ENCODE data around the gene CEP63.

CEP63 gene

GRCh38 chr3:134516905-134517304 lies 31.0 kb downstream of the CEP63 start:
- TF ChIP-seq POLR2A (IDR thresholded peaks at IDR 0.05; ENCODE audit: extremely low read depth, insufficient read length) (no peak), CTCF (IDR thresholded peaks at IDR 0.05; ENCODE audit: low read depth, low read length) (no peak), MYC (IDR thresholded peaks at IDR 0.05; ENCODE audit: low read depth, low read length) (no peak), MAX (IDR thresholded peaks at IDR 0.05; ENCODE audit: low read depth, low read length) (no peak)
- no peak overlapping the region for H3K4me3 ChIP-seq (ENCODE audit: low read depth, low read length)
- no peak for DNase-seq (ENCODE audit: low read depth)

- no peak overlapping the region for H3K4me3 ChIP-seq (ENCODE audit: low read depth, low read length)
- TF ChIP-seq MAX (IDR thresholded peaks at IDR 0.05; ENCODE audit: low read depth, low read length) (no peak), POLR2A (IDR thresholded peaks at IDR 0.05; ENCODE audit: extremely low read depth, insufficient read length) (no peak), CTCF (IDR thresholded peaks at IDR 0.05; ENCODE audit: low read depth, low read length) (no peak), MYC (IDR thresholded peaks at IDR 0.05; ENCODE audit: low read depth, low read length) (no peak)
- DNase-seq (ENCODE audit: low read depth), result no peak
Observed at GRCh38 chr3:134517791-134518190, 31.9 kb downstream of the CEP63 start.

GRCh38 chr3:134522541-134522940 lies 36.7 kb downstream of the CEP63 start:
- no peak for TF ChIP-seq MYC (IDR thresholded peaks at IDR 0.05; ENCODE audit: low read depth, low read length)
- no peak for TF ChIP-seq POLR2A (IDR thresholded peaks at IDR 0.05; ENCODE audit: extremely low read depth, insufficient read length)
- TF ChIP-seq CTCF (IDR thresholded peaks at IDR 0.05; ENCODE audit: low read depth, low read length), result no peak
- DNase-seq (ENCODE audit: low read depth), result no peak
- no peak overlapping the region for H3K4me3 ChIP-seq (ENCODE audit: low read depth, low read length)

- H3K4me3 ChIP-seq (ENCODE audit: low read depth, low read length), result no peak overlapping the region
- DNase-seq (ENCODE audit: low read depth), result no peak
- TF ChIP-seq CTCF (IDR thresholded peaks at IDR 0.05; ENCODE audit: low read depth, low read length) (no peak), MAX (IDR thresholded peaks at IDR 0.05; ENCODE audit: low read depth, low read length) (no peak), MYC (IDR thresholded peaks at IDR 0.05; ENCODE audit: low read depth, low read length) (no peak), POLR2A (IDR thresholded peaks at IDR 0.05; ENCODE audit: extremely low read depth, insufficient read length) (no peak)
Observed at GRCh38 chr3:134525293-134525692, 39.4 kb downstream of the CEP63 start.

- no peak overlapping the region for H3K4me3 ChIP-seq (ENCODE audit: low read depth, low read length)
- no peak for TF ChIP-seq MAX (IDR thresholded peaks at IDR 0.05; ENCODE audit: low read depth, low read length)
- no peak for TF ChIP-seq CTCF (IDR thresholded peaks at IDR 0.05; ENCODE audit: low read depth, low read length)
- no peak for TF ChIP-seq MYC (IDR thresholded peaks at IDR 0.05; ENCODE audit: low read depth, low read length)
- TF ChIP-seq POLR2A (IDR thresholded peaks at IDR 0.05; ENCODE audit: extremely low read depth, insufficient read length), result no peak
- DNase-seq (ENCODE audit: low read depth), result no peak
Observed at GRCh38 chr3:134526319-134526718, 40.5 kb downstream of the CEP63 start.

GRCh38 chr3:134527037-134527436 lies 41.2 kb downstream of the CEP63 start:
- no peak overlapping the region for H3K4me3 ChIP-seq (ENCODE audit: low read depth, low read length)
- DNase-seq (ENCODE audit: low read depth), result peak; percentile 46
- TF ChIP-seq CTCF (IDR thresholded peaks at IDR 0.05; ENCODE audit: low read depth, low read length) (peak; percentile 8), MAX (IDR thresholded peaks at IDR 0.05; ENCODE audit: low read depth, low read length) (no peak)

All from NB4 (cell line).